GM12891 (cell line): ENCODE data around the gene ESCO1.

ENCODE experiments used
- PAX5 ChIP-seq: IDR thresholded peaks from 2 replicates; pipeline ENCODE4 v1.6.1; 2011; ENCODE audit warnings: low read length, moderate library complexity, mild to moderate bottlenecking; ENCODE audit not compliant: insufficient read depth, severe bottlenecking
- POLR2A ChIP-seq: IDR thresholded peaks from 2 replicates; pipeline ENCODE4 v1.6.1; 2011; ENCODE audit warnings: low read depth, low read length, control low read depth
- POLR2AphosphoS5 ChIP-seq: IDR thresholded peaks from 2 replicates; pipeline ENCODE4 v1.6.1; 2011; ENCODE audit warnings: low read depth, low read length, control low read depth
- POU2F2 ChIP-seq: IDR thresholded peaks from 2 replicates; pipeline ENCODE4 v1.6.1; 2011; ENCODE audit warnings: low read depth, mild to moderate bottlenecking, control low read depth, low read length, moderate library complexity
- SPI1 ChIP-seq: IDR thresholded peaks from 2 replicates; pipeline ENCODE4 v1.6.1; 2011; ENCODE audit warnings: low read depth, low read length, control low read depth
- TAF1 ChIP-seq: IDR thresholded peaks from 2 replicates; pipeline ENCODE4 v1.6.1; 2011; ENCODE audit warnings: low read depth, low read length, control low read depth

- TF ChIP-seq POLR2AphosphoS5 (no peak), POLR2A (no peak), TAF1 (no peak), PAX5 (no peak), SPI1 (no peak), POU2F2 (no peak)
Measured at GRCh38 chr18:21509062-21509461, 91.4 kb downstream of the ESCO1 start.
